GM23338 (cell line): ENCODE measurements around the gene KCNC4. TPM values are rescaled to one million over a fixed set of nuclear protein-coding genes. Genes with fewer than 3 reads are reported as not detected.

Experiments used
- ATAC-seq: fragments of 200-7000 bp; cut with Tn5 transposase; 3 replicates; pipeline ENCODE4 v1.9.1; 2020
- DNase-seq: peaks from one replicate; pipeline ENCODE4 v3.0.0-alpha.2; 2015; ENCODE audit warnings: low spot score
- H2AFZ ChIP-seq: fragments of 200-600 bp; sonication (generic); 2 replicates; pipeline ENCODE4 v1.8.0; 2016; ENCODE audit warnings: antibody characterized with exemption, mild to moderate bottlenecking, moderate library complexity
- H3F3A ChIP-seq: fragments of 200-600 bp; sonication (generic); replicated peaks from 2 replicates; pipeline ENCODE4 v1.8.0; 2017; ENCODE audit warnings: antibody characterized with exemption, mixed run types, low read depth
- H3K27ac ChIP-seq: fragments of 200-600 bp; sonication (generic); 2 replicates; pipeline ENCODE4 v1.6.1; 2016; ENCODE audit warnings: low read depth
- H3K27me3 ChIP-seq: fragments of 200-600 bp; sonication (generic); 2 replicates; pipeline ENCODE4 v1.8.0; 2016; ENCODE audit warnings: mild to moderate bottlenecking, mixed run types, moderate library complexity; ENCODE audit not compliant: insufficient read depth
- H3K36me3 ChIP-seq: fragments of 200-600 bp; sonication (generic); 2 replicates; pipeline ENCODE4 v1.8.0; 2016; ENCODE audit warnings: mild to moderate bottlenecking; ENCODE audit not compliant: insufficient read depth
- H3K4me1 ChIP-seq: fragments of 200-600 bp; sonication (generic); 2 replicates; pipeline ENCODE4 v1.8.0; 2016; ENCODE audit warnings: mild to moderate bottlenecking, moderate library complexity; ENCODE audit not compliant: insufficient read depth
- H3K4me2 ChIP-seq: fragments of 200-600 bp; sonication (generic); 2 replicates; pipeline ENCODE4 v1.7.1; 2017; ENCODE audit warnings: mixed run types
- H3K4me3 ChIP-seq: fragments of 200-600 bp; sonication (generic); 2 replicates; pipeline ENCODE4 v1.6.1; 2016; ENCODE audit warnings: mixed run types
- H3K79me2 ChIP-seq: fragments of 200-600 bp; sonication (generic); replicated peaks from 2 replicates; pipeline ENCODE4 v1.8.0; 2017; ENCODE audit warnings: mild to moderate bottlenecking; ENCODE audit not compliant: insufficient read depth
- H3K9me2 ChIP-seq: fragments of 200-600 bp; sonication (generic); 2 replicates; pipeline ENCODE4 v1.8.0; 2017; ENCODE audit not compliant: insufficient read depth
- H4K20me1 ChIP-seq: fragments of 200-600 bp; sonication (generic); replicated peaks from 2 replicates; pipeline ENCODE4 v1.8.0; 2017; ENCODE audit warnings: mild to moderate bottlenecking; ENCODE audit not compliant: insufficient read depth
- H3K27ac Mint-ChIP-seq: 2 replicates; pipeline ENCODE4 v1.8.0; 2020; ENCODE audit warnings: inconsistent platforms, mild to moderate bottlenecking, moderate library complexity, mixed read lengths
- H3K27me3 Mint-ChIP-seq: 3 replicates; pipeline ENCODE4 v1.8.0; 2022; ENCODE audit warnings: low read depth, mild to moderate bottlenecking, moderate library complexity, mixed read lengths, inconsistent platforms; ENCODE audit not compliant: insufficient read depth, poor library complexity
- H3K36me3 Mint-ChIP-seq: 3 replicates; pipeline ENCODE4 v1.8.0; 2021; ENCODE audit warnings: low read depth, mild to moderate bottlenecking, inconsistent platforms, moderate library complexity, mixed read lengths
- H3K4me1 Mint-ChIP-seq: 3 replicates; pipeline ENCODE4 v1.8.0; 2020; ENCODE audit warnings: mild to moderate bottlenecking, inconsistent platforms, mixed read lengths
- H3K4me3 Mint-ChIP-seq: 3 replicates; pipeline ENCODE4 v1.8.0; 2021; ENCODE audit warnings: moderate library complexity, mild to moderate bottlenecking, inconsistent platforms, mixed read lengths
- H3K9me3 Mint-ChIP-seq: 3 replicates; pipeline ENCODE4 v1.8.0; 2020; ENCODE audit warnings: moderate library complexity, mild to moderate bottlenecking, inconsistent platforms, mixed read lengths
- CREB1 ChIP-seq: fragments of 250-450 bp; sonication (Bioruptor Pico); IDR thresholded peaks from 2 replicates; pipeline ENCODE4 v1.5.0; 2020; ENCODE audit warnings: low read depth, mild to moderate bottlenecking, moderate library complexity
- ETS1 ChIP-seq: IDR thresholded peaks from 2 replicates; pipeline ENCODE4 v1.6.1; 2016; ENCODE audit warnings: antibody characterized with exemption
- EZH2 ChIP-seq: fragments of 200-600 bp; sonication (generic); IDR thresholded peaks from one replicate; pipeline ENCODE4 v1.8.0; 2017; ENCODE audit warnings: antibody characterized with exemption, mild to moderate bottlenecking, low read depth; ENCODE audit not compliant: unreplicated experiment
- NANOG ChIP-seq: IDR thresholded peaks from 2 replicates; pipeline ENCODE4 v1.6.1; 2016; ENCODE audit warnings: antibody characterized with exemption, borderline replicate concordance
- POLR2AphosphoS5 ChIP-seq: IDR thresholded peaks from 2 replicates; pipeline ENCODE4 v1.6.1; 2016; ENCODE audit warnings: antibody characterized with exemption, low read depth
- REST ChIP-seq: IDR thresholded peaks from one replicate; pipeline ENCODE4 v1.6.1; 2018; ENCODE audit warnings: antibody characterized with exemption; ENCODE audit not compliant: unreplicated experiment
- polyA plus RNA-seq: library from polyadenylated mRNA; unstranded; fragments of >200 nt; fragmentation: Nextera tagmentation; extraction: Ambion mirVana; gene quantifications from 2 replicates; pipeline ENCODE4 v1.2.1, GENCODE V29; 2016
- total RNA-seq: library from RNA; depleted of rRNA; stranded (reverse); fragments of >200 nt; shearing (Covaris generic); gene quantifications from 2 replicates; pipeline ENCODE4 v1.2.3, GENCODE V29; 2014

Gene KCNC4
- total and polyA plus RNA-seq, 2 experiments from 2014 or later = 3.5 to 10.7 TPM

GRCh38 chr1:110250008-110250407 is 39.9 kb downstream of the KCNC4 start:
- H3K27me3 Mint-ChIP-seq = peaks cover 15% of the 10 kb centered on the region
- Histone ChIP-seq H3K27ac (no peak overlapping the region), H3F3A (no peaks in the 10 kb centered on the region), H3K4me1 (no peaks in the 10 kb centered on the region), H2AFZ (no peak overlapping the region), H3K4me2 (no peak overlapping the region), H3K79me2 (no peaks in the 10 kb centered on the region), H4K20me1 (no peaks in the 10 kb centered on the region), H3K4me3 (no peak overlapping the region), H3K27me3 (no peaks in the 10 kb centered on the region), H3K36me3 (no peaks in the 10 kb centered on the region), H3K9me2 (0 out of 2 replicates have a peak, but pooled peaks cover 16% of the 10 kb centered on the region)
- DNase-seq (no peak), ATAC-seq (no peak)
- no peaks in the 10 kb centered on the region for H3K36me3 Mint-ChIP-seq
- H3K27ac Mint-ChIP-seq = no peak overlapping the region
- peaks cover under 1% of the 10 kb centered on the region; the same call in 2 of the 3 replicates for H3K4me1 Mint-ChIP-seq
- no peak overlapping the region for H3K4me3 Mint-ChIP-seq
- TF ChIP-seq REST (no peak), NANOG (no peak), POLR2AphosphoS5 (no peak), EZH2 (no peak), ETS1 (no peak)
- H3K9me3 Mint-ChIP-seq = no peaks in the 10 kb centered on the region

- Histone ChIP-seq H4K20me1 (no peaks in the 10 kb centered on the region), H3K79me2 (no peaks in the 10 kb centered on the region), H3K4me2 (no peak overlapping the region), H3K27me3 (no peaks in the 10 kb centered on the region), H3K9me2 (0 out of 2 replicates have a peak, but pooled peaks cover 11% of the 10 kb centered on the region), H3K27ac (no peak overlapping the region), H3K4me3 (no peak overlapping the region), H3K36me3 (no peaks in the 10 kb centered on the region), H3K4me1 (no peaks in the 10 kb centered on the region; the same call in 1 of the 2 replicates), H2AFZ (no peak overlapping the region), H3F3A (no peaks in the 10 kb centered on the region)
- no peaks in the 10 kb centered on the region for H3K9me3 Mint-ChIP-seq
- H3K27me3 Mint-ChIP-seq = peaks cover 15% of the 10 kb centered on the region
- H3K27ac Mint-ChIP-seq = no peak overlapping the region
- ATAC-seq (no peak), DNase-seq (no peak)
- H3K4me3 Mint-ChIP-seq = no peak overlapping the region
- H3K36me3 Mint-ChIP-seq = no peaks in the 10 kb centered on the region
- peaks cover 7% of the 10 kb centered on the region; the same call in 2 of the 3 replicates for H3K4me1 Mint-ChIP-seq
- TF ChIP-seq EZH2 (no peak), CREB1 (CRISPR knock-in tag) (no peak), NANOG (no peak), REST (no peak)
Observed at GRCh38 chr1:110250749-110251148, 40.6 kb downstream of the KCNC4 start.
